Breast epithelium (tissue), 4 donors: Measurements from ENCODE around the gene IGDCC3. TPM values are rescaled to one million over a fixed set of nuclear protein-coding genes. Genes with fewer than 3 reads are reported as not detected.
A peak's percentile ranks its signal among the peaks of the same experiment; 100 is the strongest.

Source experiments
- DNase-seq, 2 donors: peaks; one replicate each; pipeline ENCODE4 v3.0.0-alpha.2; 2019; ENCODE audit warnings: low spot score in 2 of 2
- H3K27ac ChIP-seq, 2 donors: fragments of 200-600 bp; sonication (generic) in 1 of 2; one replicate each; pipeline ENCODE4 v1.5.1; 2016 to 2019; ENCODE audit warnings: mild to moderate bottlenecking in 1 of 2
- H3K27me3 ChIP-seq, 2 donors: fragments of 200-600 bp; sonication (generic) in 1 of 2; one replicate each; pipeline versions ENCODE4 v1.5.1 to v1.6.0; 2017 to 2019; ENCODE audit warnings: control low read depth in 1 of 2, mild to moderate bottlenecking in 1 of 2
- H3K36me3 ChIP-seq: fragments of 200-600 bp; one replicate; pipeline ENCODE4 v1.5.1; 2019
- H3K4me1 ChIP-seq, 2 donors: fragments of 200-600 bp; sonication (generic); one replicate each; pipeline ENCODE4 v1.5.1; 2016 to 2019; ENCODE audit warnings: control low read depth in 1 of 2
- H3K4me3 ChIP-seq, 3 donors: fragments of 200-600 bp; sonication (generic); 1 replicate in 2 of 3; 2 replicates in 1 of 3; pipeline ENCODE4 v1.5.1; 2016 to 2019; ENCODE audit warnings: mild to moderate bottlenecking in 3 of 3, moderate library complexity in 2 of 3
- H3K9me3 ChIP-seq, 2 donors: fragments of 200-600 bp; sonication (generic) in 1 of 2; one replicate each; pipeline ENCODE4 v1.5.1; 2016 to 2019; ENCODE audit warnings: control low read depth in 1 of 2
- POLR2A ChIP-seq: fragments of 450-650 bp; IDR thresholded peaks from one replicate; pipeline ENCODE4 v1.6.1; 2016; ENCODE audit warnings: antibody characterized with exemption, mild to moderate bottlenecking, moderate library complexity
- POLR2AphosphoS5 ChIP-seq, 3 donors: sonication (generic); formaldehyde crosslinking; IDR thresholded peaks; one replicate each; pipeline ENCODE4 v1.6.1; 2017; ENCODE audit warnings: antibody characterized with exemption in 3 of 3
- intact Hi-C: fragments of 100-400 bp; cut with DNase I; formaldehyde crosslinking; loops from one replicate; pipeline ENCODE4 v1.15.1; 2023; ENCODE audit warnings: low total_unique reads
- total RNA-seq, 3 donors: library from RNA; depleted of rRNA; stranded (reverse); fragments of >200 nt; gene quantifications; one replicate each; pipeline ENCODE4 v1.1.0, GENCODE V29; 2016
- TF ChIP-seq, protein P1 (sequence below), 3 donors: fragments of 450-650 bp; IDR thresholded peaks; one replicate each; pipeline ENCODE4 v1.5.1; 2016 to 2017; ENCODE audit warnings: antibody characterized with exemption in 3 of 3, mild to moderate bottlenecking in 3 of 3, moderate library complexity in 3 of 3

IGDCC3 gene
- total RNA-seq, 3 donors from 2014 or later: 0.33 to 1.8 TPM; not detected in 1

DNA sequence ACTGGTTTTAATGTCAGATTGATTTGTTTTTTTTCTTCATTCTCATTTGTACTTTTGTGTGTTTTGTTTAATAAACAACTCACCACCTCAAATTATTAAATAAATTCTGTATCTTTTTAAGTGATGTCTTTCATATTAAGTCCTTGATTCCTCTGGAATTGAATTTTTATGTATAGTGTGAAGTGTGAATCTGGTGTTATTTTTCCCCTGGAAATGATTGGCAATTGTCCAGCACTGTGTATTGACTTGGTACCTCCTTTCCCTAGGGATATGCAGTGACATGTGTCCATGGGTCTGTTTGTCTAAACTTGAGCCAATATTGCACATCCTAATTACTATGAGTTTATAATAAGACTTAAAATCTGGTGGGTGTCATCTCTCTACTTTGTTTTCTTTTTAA lies 71.3 kb downstream of the IGDCC3 start:
- DNase-seq: no peak
- H3K36me3 ChIP-seq: no peaks in the 10 kb centered on the region
- no peaks in the 10 kb centered on the region for H3K27me3 ChIP-seq
- H3K9me3 ChIP-seq: no peaks in the 10 kb centered on the region
- TF ChIP-seq POLR2AphosphoS5 (IDR thresholded peaks at IDR 0.05) (no peak), POLR2A (no peak)
- TF ChIP-seq, protein P1, sequence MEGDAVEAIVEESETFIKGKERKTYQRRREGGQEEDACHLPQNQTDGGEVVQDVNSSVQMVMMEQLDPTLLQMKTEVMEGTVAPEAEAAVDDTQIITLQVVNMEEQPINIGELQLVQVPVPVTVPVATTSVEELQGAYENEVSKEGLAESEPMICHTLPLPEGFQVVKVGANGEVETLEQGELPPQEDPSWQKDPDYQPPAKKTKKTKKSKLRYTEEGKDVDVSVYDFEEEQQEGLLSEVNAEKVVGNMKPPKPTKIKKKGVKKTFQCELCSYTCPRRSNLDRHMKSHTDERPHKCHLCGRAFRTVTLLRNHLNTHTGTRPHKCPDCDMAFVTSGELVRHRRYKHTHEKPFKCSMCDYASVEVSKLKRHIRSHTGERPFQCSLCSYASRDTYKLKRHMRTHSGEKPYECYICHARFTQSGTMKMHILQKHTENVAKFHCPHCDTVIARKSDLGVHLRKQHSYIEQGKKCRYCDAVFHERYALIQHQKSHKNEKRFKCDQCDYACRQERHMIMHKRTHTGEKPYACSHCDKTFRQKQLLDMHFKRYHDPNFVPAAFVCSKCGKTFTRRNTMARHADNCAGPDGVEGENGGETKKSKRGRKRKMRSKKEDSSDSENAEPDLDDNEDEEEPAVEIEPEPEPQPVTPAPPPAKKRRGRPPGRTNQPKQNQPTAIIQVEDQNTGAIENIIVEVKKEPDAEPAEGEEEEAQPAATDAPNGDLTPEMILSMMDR (IDR thresholded peaks at IDR 0.05): no peak
- no peaks in the 10 kb centered on the region for H3K4me1 ChIP-seq
- H3K4me3 ChIP-seq: no peak overlapping the region
- intact Hi-C loops: no loop called here
- H3K27ac ChIP-seq: no peak overlapping the region

DNA sequence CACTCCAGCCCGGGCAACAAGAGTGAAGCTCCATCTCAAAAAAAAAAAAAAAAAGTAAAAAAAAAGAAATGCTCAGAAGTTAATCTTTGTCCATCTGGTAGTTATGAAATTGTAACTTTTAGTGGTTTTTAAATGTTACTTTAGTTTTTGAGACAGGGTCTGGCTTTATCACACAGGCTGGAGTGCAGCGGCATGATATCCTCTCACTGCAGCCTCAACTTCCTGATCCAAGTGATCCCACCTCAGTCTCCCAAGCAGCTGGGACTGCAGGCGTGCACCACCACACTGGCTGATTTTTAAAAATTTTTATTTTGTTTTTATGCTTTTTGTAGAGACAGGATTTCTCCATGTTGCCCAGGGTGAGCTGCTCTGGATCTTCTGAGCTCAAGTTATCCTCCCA lies 72.0 kb downstream of the IGDCC3 start:
- TF ChIP-seq POLR2A (no peak), POLR2AphosphoS5 (IDR thresholded peaks at IDR 0.05) (no peak)
- TF ChIP-seq, protein P1 (IDR thresholded peaks at IDR 0.05): no peak
- H3K27ac ChIP-seq: no peak overlapping the region

DNA sequence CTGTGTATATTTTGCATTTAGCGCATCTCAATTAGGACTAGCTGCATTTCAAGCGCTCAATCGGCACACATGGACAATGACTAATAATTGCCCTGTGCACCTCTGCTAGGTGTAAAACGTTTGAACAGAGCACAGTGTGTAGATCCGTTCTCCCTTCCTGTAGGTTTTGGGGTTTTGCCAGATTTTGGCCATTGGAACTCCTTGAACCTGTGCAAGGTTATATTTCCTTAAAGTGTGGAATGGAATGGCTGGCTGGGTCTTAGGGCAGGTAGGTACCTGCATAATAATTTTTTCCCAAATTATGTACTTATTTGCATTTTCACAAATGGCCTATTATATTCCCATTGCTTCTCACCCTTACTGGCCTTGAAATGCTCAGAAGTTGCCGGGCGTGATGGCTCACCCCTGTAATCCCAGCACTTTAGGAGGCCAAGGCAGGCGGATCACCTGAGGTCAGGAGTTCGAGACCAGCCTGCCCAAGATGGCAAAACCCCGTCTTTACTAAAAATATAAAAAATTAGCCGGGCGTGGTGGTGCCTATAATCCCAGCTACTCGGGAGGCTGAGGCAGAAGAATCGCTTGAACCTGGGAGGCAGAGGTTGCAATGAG lies 72.5 kb downstream of the IGDCC3 start:
- Histone ChIP-seq H3K4me1 (no peaks in the 10 kb centered on the region), H3K9me3 (no peaks in the 10 kb centered on the region), H3K36me3 (no peaks in the 10 kb centered on the region), H3K4me3 (peak overlapping the region; percentile 47 to 71 (median 60)), H3K27ac (peak overlapping the region; percentile 84 to 91), H3K27me3 (no peaks in the 10 kb centered on the region)
- DNase-seq: no peak
- intact Hi-C loops: no loop called here
- TF ChIP-seq, protein P1 (IDR thresholded peaks at IDR 0.05): no peak
- TF ChIP-seq POLR2AphosphoS5 (IDR thresholded peaks at IDR 0.05) (no peak), POLR2A (no peak)

More for the DNA sequence above, 72.0 kb downstream of the IGDCC3 start:
- Histone ChIP-seq H3K9me3 (no peaks in the 10 kb centered on the region), H3K4me1 (no peaks in the 10 kb centered on the region), H3K36me3 (no peaks in the 10 kb centered on the region), H3K4me3 (no peak overlapping the region), H3K27me3 (no peaks in the 10 kb centered on the region)
- intact Hi-C loops: no loop called here
- DNase-seq: no peak

DNA sequence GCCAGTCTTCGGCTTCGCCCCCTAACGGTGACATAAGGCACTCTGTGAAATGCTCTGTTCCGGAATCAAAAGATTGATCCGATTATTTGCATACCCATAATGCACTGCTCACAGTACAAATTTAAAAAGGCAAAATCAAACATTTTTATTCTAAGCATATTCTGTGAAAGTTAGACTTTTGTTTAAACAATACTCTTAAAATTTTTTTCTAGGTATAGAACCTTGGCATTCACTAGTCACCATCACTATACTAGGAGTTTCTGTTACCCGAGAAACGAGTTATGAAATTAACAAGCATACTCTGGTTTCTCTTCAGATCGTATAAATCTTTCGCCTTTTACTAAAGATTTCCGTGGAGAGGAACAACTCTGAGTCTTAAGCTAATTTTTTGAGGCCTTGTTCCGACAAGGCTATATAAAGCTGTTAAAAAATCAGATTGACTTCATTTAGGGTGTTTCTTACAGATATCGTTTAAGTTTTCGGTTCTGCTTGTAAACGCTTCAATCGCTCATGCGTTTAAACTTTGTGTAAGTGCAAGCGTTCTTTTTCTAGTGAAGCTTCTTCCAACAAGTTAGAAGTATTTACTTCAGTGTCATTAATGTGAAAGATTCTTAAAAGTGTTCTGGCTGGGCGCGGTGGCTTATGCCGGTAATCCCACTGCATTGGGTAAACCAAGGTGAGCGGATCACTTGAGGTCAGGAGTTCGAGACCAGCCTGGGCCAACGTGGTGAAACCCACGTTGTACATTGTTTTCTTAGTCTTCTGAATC lies 73.2 kb downstream of the IGDCC3 start, which contains the start of gene RNU5B-1:
Gene RNU5B-1 (plus strand): TSS at position 297 of the 769 bp plus-strand sequence.
- peak; percentile 63 to 70 for DNase-seq

More for the DNA sequence above, 73.2 kb downstream of the IGDCC3 start, which contains the start of gene RNU5B-1:
- no peaks in the 10 kb centered on the region for H3K4me1 ChIP-seq
- peak within 1 kb of the TSS; percentile 84 to 91 for H3K27ac ChIP-seq
- no peaks in the 10 kb centered on the region for H3K36me3 ChIP-seq
- intact Hi-C loops: no loop called here
- peak within 1 kb of the TSS; percentile 47 to 71 (median 60) for H3K4me3 ChIP-seq
- H3K9me3 ChIP-seq: no peaks in the 10 kb centered on the region
- TF ChIP-seq, protein P1 (IDR thresholded peaks at IDR 0.05): peak; percentile 92 to 94 (median 94)
- TF ChIP-seq POLR2AphosphoS5 (IDR thresholded peaks at IDR 0.05) (peak; percentile 49 to 98 (median 87)), POLR2A (peak; percentile 94)
- H3K27me3 ChIP-seq: no peaks in the 10 kb centered on the region
